ACHN (cell line): ENCODE measurements around the gene CHST6.
"Not testable (repeated sequence)": the region's sequence is repeated elsewhere in the genome, so short reads cannot be mapped to it uniquely, and the experiment has no call there.

Experiments used
- DNase-seq: peaks from one replicate; pipeline ENCODE4 v3.0.0-alpha.2; 2015
- in situ Hi-C: cut with HindIII; loops from 2 replicates; pipeline ENCODE4 v1.10.0; 2017; ENCODE audit warnings: low sequenced_read_pairs, low pct_ligation_motif_present, low pct_unique_long_range_greater_than_20kb

CHST6 gene

GRCh38 chr16:75495076-75495674, at the start of gene CHST6:
TSS of gene CHST6 (minus strand) at chr16:75495441. CDS start at chr16:75479828, 15,613 bp downstream.
- peak; percentile 64 for DNase-seq
- in situ Hi-C loops = no loop called here

GRCh38 chr16:75542462-75542861, 47.2 kb upstream of the CHST6 start:
- in situ Hi-C loops, DNase-seq: not testable (repeated sequence)

GRCh38 chr16:75541236-75541635, 46.0 kb upstream of the CHST6 start:
- in situ Hi-C loops = no loop called here
- no peak for DNase-seq

- in situ Hi-C loops, DNase-seq: not testable (repeated sequence)
Measured at GRCh38 chr16:75538882-75539565, 43.8 kb upstream of the CHST6 start.

- in situ Hi-C loops = no loop called here
- no peak for DNase-seq
Measured at GRCh38 chr16:75537776-75538175, 42.5 kb upstream of the CHST6 start.

- in situ Hi-C loops = no loop called here
- no peak for DNase-seq
Measured at GRCh38 chr16:75535901-75536300, 40.7 kb upstream of the CHST6 start, which contains the start of gene CHST5. TSS of gene CHST5 (minus strand) at chr16:75536108. CDS start at chr16:75530384, 5,724 bp downstream.

GRCh38 chr16:75535211-75535843, 40.1 kb upstream of the CHST6 start:
- no peak for DNase-seq
- in situ Hi-C loops = no loop called here

GRCh38 chr16:75534560-75535205, 39.4 kb upstream of the CHST6 start:
- DNase-seq = peak; percentile 17
- in situ Hi-C loops = no loop called here

- in situ Hi-C loops = no loop called here
- DNase-seq = no peak
Measured at GRCh38 chr16:75532791-75533190, 37.5 kb upstream of the CHST6 start.

- no peak for DNase-seq
- in situ Hi-C loops = no loop called here
Measured at GRCh38 chr16:75532142-75532765, 37.0 kb upstream of the CHST6 start.

GRCh38 chr16:75529959-75530358, 34.7 kb upstream of the CHST6 start:
- in situ Hi-C loops = no loop called here
- no peak for DNase-seq

- in situ Hi-C loops = no loop called here
- DNase-seq = no peak
Measured at GRCh38 chr16:75529056-75529905, 34.0 kb upstream of the CHST6 start.

GRCh38 chr16:75527825-75528299, 32.6 kb upstream of the CHST6 start:
- DNase-seq = no peak
- in situ Hi-C loops = no loop called here

GRCh38 chr16:75526032-75526790, 31.0 kb upstream of the CHST6 start:
- DNase-seq = no peak
- in situ Hi-C loops = no loop called here

- in situ Hi-C loops = no loop called here
- DNase-seq = no peak
Measured at GRCh38 chr16:75519175-75519574, 23.9 kb upstream of the CHST6 start.

GRCh38 chr16:75516189-75516966, 21.1 kb upstream of the CHST6 start:
- DNase-seq = peak; percentile 40
- in situ Hi-C loops = not testable (repeated sequence)

GRCh38 chr16:75514296-75514695, 19.1 kb upstream of the CHST6 start:
- DNase-seq = no peak
- in situ Hi-C loops = no loop called here
